Neural progenitor cell (in vitro differentiated cells): ENCODE data around the gene ZRANB3.

ENCODE experiments used
- CTCF ChIP-seq: fragments of 200-600 bp; sonication (generic); IDR thresholded peaks from 2 replicates; pipeline ENCODE4 v1.5.1; 2017; ENCODE audit warnings: antibody characterized with exemption, mild to moderate bottlenecking
- EZH2 ChIP-seq: fragments of 200-600 bp; sonication (generic); IDR thresholded peaks from 2 replicates; pipeline ENCODE4 v1.6.1; 2017; ENCODE audit warnings: antibody characterized with exemption, mild to moderate bottlenecking, moderate library complexity

- TF ChIP-seq CTCF (no peak), EZH2 (no peak)
These were observed 368.6 kb downstream of the ZRANB3 start for GRCh38 chr2:135162377-135162776.
